RPMI7951 (cell line): ENCODE results near the gene CFAP141. TPM values are rescaled to one million over a fixed set of nuclear protein-coding genes. Genes with fewer than 3 reads are reported as not detected.

ENCODE experiments used
- DNase-seq: peaks from one replicate; pipeline ENCODE4 v3.0.0-alpha.2; 2012; ENCODE audit warnings: low read depth
- total RNA-seq: library from RNA; depleted of rRNA; stranded (reverse); fragments of >200 nt; shearing (Covaris generic); gene quantifications from 2 replicates; pipeline ENCODE4 v1.2.3, GENCODE V29; 2014; rRNA removed

CFAP141 gene
- total RNA-seq, 1 experiment from 2014 or later: not detected

GRCh38 chr1:154171880-154172279 lies 34.3 kb downstream of the CFAP141 start:
- DNase-seq: no peak

GRCh38 chr1:154171223-154171583 lies 34.9 kb downstream of the CFAP141 start:
- DNase-seq: no peak

GRCh38 chr1:154170547-154171222 lies 35.4 kb downstream of the CFAP141 start:
- DNase-seq: no peak

GRCh38 chr1:154167461-154167860 lies 38.7 kb downstream of the CFAP141 start:
- DNase-seq: no peak

GRCh38 chr1:154166207-154166606 lies 39.9 kb downstream of the CFAP141 start:
- no peak for DNase-seq

GRCh38 chr1:154159554-154159953 lies 46.6 kb downstream of the CFAP141 start:
- no peak for DNase-seq

- DNase-seq: no peak
Measured at GRCh38 chr1:154158307-154159125, 47.6 kb downstream of the CFAP141 start.

- DNase-seq: no peak
Measured at GRCh38 chr1:154157520-154158306, 48.4 kb downstream of the CFAP141 start.

GRCh38 chr1:154155251-154155650 lies 50.9 kb downstream of the CFAP141 start:
- no peak for DNase-seq

- DNase-seq: no peak
Measured at GRCh38 chr1:154154534-154155191, 51.5 kb downstream of the CFAP141 start, which contains the start of gene NUP210L. Gene NUP210L, minus strand, starts transcription at chr1:154155073.

GRCh38 chr1:154154053-154154452 lies 52.1 kb downstream of the CFAP141 start:
- DNase-seq: no peak

- DNase-seq: no peak
Measured at GRCh38 chr1:154151311-154151710, 54.8 kb downstream of the CFAP141 start.

Other genes starting within 250 kb of the CFAP141 start
- gene CRTC2, start 247.7 kb downstream of the CFAP141 start, total RNA-seq: 9.1 and 11.2 TPM in 2 replicates
- 70.4 and 95.4 TPM in 2 replicates for gene SLC39A1, start 242.8 kb downstream of the CFAP141 start, total RNA-seq
- gene CREB3L4, start 238.4 kb downstream of the CFAP141 start, total RNA-seq: 7.0 and 10.4 TPM in 2 replicates
- gene JTB, start 228.7 kb downstream of the CFAP141 start, total RNA-seq: 155 and 201 TPM in 2 replicates
- gene RAB13, start 220.0 kb downstream of the CFAP141 start, total RNA-seq: 41.3 and 44.3 TPM in 2 replicates
- 2,227 and 2,841 TPM in 2 replicates for gene RPS27, start 215.6 kb downstream of the CFAP141 start, total RNA-seq
- not detected in 2 replicates for gene NUP210L, start 51.3 kb downstream of the CFAP141 start, total RNA-seq
- 499 and 606 TPM in 2 replicates for gene TPM3, start 14.2 kb downstream of the CFAP141 start, total RNA-seq
- gene UBAP2L, start 14.6 kb upstream of the CFAP141 start, total RNA-seq: 52.8 and 73.8 TPM in 2 replicates
- gene HAX1, start 66.3 kb upstream of the CFAP141 start, total RNA-seq: 107 and 122 TPM in 2 replicates
- not detected in 2 replicates for gene AQP10, start 114.8 kb upstream of the CFAP141 start, total RNA-seq
- gene ATP8B2, start 119.2 kb upstream of the CFAP141 start, total RNA-seq: 21.1 and 26.5 TPM in 2 replicates
- 0.24 and 0.29 TPM in 2 replicates for gene IL6R, start 199.0 kb upstream of the CFAP141 start, total RNA-seq